Ishikawa (cell line): ENCODE results near the gene ARHGEF28.

ENCODE experiments used
- CEBPB ChIP-seq: IDR thresholded peaks from 2 replicates; pipeline ENCODE4 v1.6.1; 2012
- CREB1 ChIP-seq: IDR thresholded peaks from 2 replicates; pipeline ENCODE4 v1.6.1; 2012; ENCODE audit warnings: low read depth
- EGR1 ChIP-seq: IDR thresholded peaks from 2 replicates; pipeline ENCODE4 v1.6.1; 2012
- EP300 ChIP-seq: IDR thresholded peaks from 2 replicates; pipeline ENCODE4 v1.6.1; 2012; ENCODE audit warnings: borderline replicate concordance
- MAX ChIP-seq: IDR thresholded peaks from 2 replicates; pipeline ENCODE4 v1.6.1; 2012
- RAD21 ChIP-seq: IDR thresholded peaks from 2 replicates; pipeline ENCODE4 v1.6.1; 2012; ENCODE audit warnings: low read depth
- TEAD4 ChIP-seq: IDR thresholded peaks from 2 replicates; pipeline ENCODE4 v1.6.1; 2012
- YY1 ChIP-seq: IDR thresholded peaks from 2 replicates; pipeline ENCODE4 v1.6.1; 2012; ENCODE audit warnings: low read depth
- ZBTB7A ChIP-seq: IDR thresholded peaks from 2 replicates; pipeline ENCODE4 v1.6.1; 2012; ENCODE audit warnings: low read depth
- TF ChIP-seq, protein P1 (sequence below): IDR thresholded peaks from 2 replicates; pipeline ENCODE4 v1.6.1; 2012; ENCODE audit warnings: low read depth, mild to moderate bottlenecking

GRCh38 chr5:73649926-73650325, 23.9 kb downstream of the ARHGEF28 start:
- TF ChIP-seq MAX, result no peak
- no peak for TF ChIP-seq EP300
- TF ChIP-seq CREB1, result no peak
- no peak for TF ChIP-seq ZBTB7A
- TF ChIP-seq, protein P1, sequence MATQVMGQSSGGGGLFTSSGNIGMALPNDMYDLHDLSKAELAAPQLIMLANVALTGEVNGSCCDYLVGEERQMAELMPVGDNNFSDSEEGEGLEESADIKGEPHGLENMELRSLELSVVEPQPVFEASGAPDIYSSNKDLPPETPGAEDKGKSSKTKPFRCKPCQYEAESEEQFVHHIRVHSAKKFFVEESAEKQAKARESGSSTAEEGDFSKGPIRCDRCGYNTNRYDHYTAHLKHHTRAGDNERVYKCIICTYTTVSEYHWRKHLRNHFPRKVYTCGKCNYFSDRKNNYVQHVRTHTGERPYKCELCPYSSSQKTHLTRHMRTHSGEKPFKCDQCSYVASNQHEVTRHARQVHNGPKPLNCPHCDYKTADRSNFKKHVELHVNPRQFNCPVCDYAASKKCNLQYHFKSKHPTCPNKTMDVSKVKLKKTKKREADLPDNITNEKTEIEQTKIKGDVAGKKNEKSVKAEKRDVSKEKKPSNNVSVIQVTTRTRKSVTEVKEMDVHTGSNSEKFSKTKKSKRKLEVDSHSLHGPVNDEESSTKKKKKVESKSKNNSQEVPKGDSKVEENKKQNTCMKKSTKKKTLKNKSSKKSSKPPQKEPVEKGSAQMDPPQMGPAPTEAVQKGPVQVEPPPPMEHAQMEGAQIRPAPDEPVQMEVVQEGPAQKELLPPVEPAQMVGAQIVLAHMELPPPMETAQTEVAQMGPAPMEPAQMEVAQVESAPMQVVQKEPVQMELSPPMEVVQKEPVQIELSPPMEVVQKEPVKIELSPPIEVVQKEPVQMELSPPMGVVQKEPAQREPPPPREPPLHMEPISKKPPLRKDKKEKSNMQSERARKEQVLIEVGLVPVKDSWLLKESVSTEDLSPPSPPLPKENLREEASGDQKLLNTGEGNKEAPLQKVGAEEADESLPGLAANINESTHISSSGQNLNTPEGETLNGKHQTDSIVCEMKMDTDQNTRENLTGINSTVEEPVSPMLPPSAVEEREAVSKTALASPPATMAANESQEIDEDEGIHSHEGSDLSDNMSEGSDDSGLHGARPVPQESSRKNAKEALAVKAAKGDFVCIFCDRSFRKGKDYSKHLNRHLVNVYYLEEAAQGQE, result no peak
- no peak for TF ChIP-seq RAD21
- no peak for TF ChIP-seq EGR1
- no peak for TF ChIP-seq CEBPB
- no peak for TF ChIP-seq YY1
- no peak for TF ChIP-seq TEAD4
